NCI-H1105 treated with DMSO at 0.1 percent for 48 hours (cell line): ENCODE data around the gene UBE2G2.
A peak's percentile ranks its signal among the peaks of the same experiment; 100 is the strongest.

Experiments
- DNase-seq: peaks from one replicate; lab custom pipeline; 2025; lab: John Stamatoyannopoulos, UW

UBE2G2 gene

DNA sequence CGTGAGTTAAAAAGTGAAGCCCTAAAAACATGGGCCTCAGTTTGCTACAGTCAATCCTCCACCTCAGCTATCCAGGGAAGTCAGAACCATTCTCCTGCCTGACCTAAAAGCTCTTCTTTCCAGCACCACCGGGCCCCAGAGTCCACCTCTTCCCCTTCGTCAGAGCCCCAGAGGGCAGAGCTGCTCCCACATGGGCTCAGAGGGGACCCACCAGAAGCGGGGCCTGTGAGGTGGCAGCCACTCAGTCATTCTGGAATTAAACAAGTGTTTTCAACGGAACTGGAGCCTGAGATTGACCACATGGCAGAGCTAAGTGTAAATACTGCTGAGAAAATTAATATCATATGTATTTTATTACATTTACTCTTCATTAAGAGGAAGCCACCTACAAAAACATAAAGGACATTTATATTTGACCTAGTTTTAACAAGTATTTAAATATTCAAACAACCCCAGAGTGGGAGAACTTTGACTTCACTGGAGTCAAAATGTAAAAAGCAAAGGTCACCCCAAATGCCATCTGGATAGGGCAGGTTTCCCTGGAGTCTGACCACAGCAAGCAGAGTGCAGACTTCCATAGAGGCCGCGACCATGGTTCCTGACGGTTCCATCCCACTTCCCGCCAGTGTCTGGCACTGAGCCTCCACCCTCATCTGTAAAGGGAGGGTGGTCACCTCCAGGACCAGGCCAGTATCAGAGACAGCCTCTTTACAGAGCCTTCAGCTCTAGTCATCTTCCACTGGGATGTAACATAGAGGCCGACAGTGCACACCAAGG, 14.4 kb upstream of the UBE2G2 start:
- no peak for DNase-seq

- DNase-seq, result no peak
Observed at GRCh38 chr21:44815225-44815624, 13.6 kb upstream of the UBE2G2 start.

GRCh38 chr21:44814498-44815023, 12.9 kb upstream of the UBE2G2 start:
- no peak for DNase-seq

DNA sequence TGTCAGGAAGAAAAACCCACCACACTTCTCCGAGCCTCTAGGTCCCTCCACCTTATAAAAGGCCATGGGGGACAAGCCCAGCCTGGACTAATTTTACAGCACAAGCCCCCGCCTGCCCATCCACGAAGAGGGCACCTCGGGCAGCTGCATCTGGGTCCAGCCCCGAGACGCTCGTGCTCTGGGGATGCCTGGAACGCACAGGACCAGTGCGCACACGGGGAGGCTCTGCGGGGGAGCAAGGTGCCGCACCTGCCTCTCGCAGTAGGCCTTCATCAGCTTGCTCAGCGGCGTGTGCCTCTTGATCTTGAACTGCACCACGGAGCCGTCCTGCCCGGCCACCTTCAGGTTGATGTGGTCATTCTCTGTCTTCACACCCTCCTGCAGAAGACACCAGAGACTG, 12.1 kb upstream of the UBE2G2 start:
- DNase-seq, result no peak

DNA sequence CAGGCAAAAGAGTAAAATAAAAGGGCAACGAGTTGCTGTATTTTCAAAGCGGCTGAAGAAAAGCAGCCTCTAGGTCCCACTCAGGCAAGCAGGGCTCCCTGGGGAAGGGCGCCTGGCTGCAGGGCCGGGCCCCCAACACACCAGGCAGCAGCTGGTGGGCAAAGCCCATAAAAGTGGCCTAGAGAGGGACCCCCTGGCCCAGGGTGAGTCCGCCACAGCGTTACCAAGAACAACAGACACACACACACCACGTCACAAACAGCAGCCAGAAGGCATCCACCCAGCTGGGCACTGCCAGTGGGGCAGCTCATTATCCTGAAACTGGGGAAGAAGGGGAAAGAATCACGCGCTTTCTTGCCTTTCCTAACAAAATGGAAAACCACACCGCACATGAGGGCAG, 11.5 kb upstream of the UBE2G2 start:
- no peak for DNase-seq

DNA sequence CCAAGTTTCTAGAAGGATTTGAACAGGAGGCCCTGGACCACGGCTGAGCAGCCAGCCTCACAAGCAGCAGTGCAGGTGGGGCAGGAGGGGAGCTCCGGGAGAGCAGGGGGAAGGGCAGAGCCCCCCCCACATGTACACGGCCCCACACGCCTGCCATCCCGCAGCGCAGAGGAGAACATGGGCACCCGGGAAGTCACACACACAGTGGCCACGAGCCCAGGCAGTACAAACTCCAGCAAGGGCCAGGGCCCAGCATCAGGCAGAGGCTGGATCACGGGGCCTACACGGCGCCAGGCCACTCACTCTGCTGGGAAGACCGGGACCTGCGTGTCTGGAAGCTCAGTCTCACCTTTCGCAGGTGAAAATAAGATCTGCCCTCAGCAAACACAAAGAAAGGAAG, 11.0 kb upstream of the UBE2G2 start:
- DNase-seq, result no peak

DNA sequence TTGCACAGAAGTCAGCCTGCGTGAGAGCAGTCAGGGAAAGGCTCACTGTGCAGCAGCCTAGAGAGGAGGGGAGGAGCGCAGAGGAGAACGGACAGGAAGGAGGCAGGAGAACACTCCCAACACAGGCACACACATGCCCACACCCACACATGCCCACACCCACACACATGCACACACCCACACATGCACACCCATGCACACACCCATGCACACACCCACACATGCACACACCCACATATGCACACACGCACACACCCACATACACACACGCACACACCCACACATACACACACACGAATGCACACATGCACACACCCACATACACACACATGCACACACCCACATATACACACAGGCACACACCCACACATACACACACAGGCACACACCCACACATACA, 9.2 kb upstream of the UBE2G2 start:
- no peak for DNase-seq

DNA sequence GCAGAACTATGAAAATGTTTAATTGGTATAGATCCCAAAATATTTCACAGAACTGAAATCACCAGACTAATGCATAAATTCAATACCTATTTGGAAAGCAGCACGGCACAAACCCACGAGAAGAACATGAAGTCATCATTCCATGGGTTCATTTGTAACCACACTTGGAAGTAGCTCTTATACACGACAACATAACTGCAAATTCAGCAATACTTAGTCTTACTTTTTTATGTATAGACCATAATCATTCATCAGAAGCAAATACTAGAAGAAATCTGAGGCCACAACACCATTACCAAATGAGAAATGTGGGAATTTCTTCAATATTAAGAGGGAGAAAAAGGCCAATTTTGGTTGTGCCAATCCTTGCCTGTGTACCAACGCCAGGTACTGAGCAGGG, 4.2 kb upstream of the UBE2G2 start:
- no peak for DNase-seq

DNA sequence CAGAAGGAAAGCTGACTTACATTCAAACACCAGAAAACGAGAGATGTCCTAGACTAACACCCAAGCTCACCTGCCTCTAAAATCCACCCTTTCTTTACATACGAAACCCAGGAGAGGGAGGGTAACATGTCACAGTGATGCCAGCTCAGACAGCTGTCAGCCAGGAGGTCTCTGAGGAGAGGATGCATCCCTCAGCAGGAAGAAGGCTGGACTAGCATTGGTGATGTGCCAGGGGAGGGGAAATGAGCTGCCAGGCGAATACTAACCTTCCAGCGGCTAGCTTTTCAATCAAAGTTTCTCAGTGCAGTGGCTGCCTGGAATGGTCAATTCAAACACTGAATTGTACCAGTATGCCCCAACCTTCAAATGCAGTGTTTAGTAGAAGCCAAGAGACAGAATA, 3.6 kb upstream of the UBE2G2 start:
- DNase-seq, result no peak

DNA sequence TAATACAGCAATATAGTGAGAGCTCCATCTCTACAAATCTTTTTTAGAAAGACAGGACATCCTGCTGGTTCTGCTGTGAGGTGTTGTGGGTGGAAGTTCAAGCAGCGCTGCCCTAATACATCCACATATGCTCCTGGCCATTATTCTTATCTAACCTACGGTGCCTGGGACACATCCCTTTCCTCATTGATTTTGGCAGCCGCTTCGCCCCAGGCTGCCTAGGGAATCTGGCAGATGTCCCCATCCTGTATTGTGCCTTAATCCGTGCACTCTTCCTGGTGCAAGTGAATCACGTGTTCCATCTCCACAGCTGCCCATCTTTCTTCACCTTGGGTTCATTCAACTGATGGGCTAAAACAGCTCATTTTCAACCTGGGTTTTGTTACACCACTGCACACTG, 3.1 kb upstream of the UBE2G2 start:
- DNase-seq, result no peak

GRCh38 chr21:44803651-44804050, 2.0 kb upstream of the UBE2G2 start:
- no peak for DNase-seq

- DNase-seq, result no peak
Observed at GRCh38 chr21:44802396-44803153, 955 bp upstream of the UBE2G2 start.

- DNase-seq, result peak; percentile 45
Observed at GRCh38 chr21:44800971-44801467, 601 bp downstream of the UBE2G2 start.

- DNase-seq, result no peak
Observed at GRCh38 chr21:44800103-44800502, 1.5 kb downstream of the UBE2G2 start.

DNA sequence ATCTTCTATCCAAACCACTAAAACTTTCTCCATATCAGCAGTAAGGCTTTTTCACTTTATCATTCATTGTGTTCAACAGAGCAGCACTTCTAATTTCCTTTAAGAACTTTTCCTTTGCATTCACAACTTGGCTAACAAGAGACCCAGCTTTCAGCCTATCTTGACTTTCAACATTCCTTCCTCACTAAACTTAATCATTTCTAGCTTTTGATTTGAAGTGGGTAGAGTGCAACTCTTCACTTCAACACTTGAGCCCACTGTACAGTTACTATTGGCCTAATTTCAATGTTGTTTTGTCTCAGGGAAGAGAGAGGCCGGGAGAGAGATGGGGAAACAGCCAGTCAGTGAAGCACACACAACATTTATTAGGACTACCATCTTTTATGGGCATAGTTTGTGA, 2.0 kb downstream of the UBE2G2 start:
- no peak for DNase-seq

DNA sequence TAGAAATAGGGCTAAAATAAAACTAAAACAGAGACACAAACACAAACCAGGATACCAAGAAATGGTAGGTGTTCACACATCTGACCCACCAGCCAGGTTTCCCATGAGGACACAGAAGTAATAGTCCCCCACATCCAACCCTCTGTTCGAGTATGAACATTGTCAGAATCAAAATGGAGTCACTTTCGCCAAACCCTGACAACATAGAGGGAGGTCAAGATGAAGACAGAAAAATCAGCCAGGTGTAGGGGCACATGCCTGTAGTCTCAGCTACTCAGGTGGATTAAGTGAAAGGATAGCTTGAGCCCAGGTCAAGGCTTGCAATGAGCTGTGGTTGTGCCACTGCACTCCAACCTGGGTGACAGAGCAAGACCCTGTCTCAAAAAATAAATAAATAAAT, 3.8 kb downstream of the UBE2G2 start:
- DNase-seq, result no peak

DNA sequence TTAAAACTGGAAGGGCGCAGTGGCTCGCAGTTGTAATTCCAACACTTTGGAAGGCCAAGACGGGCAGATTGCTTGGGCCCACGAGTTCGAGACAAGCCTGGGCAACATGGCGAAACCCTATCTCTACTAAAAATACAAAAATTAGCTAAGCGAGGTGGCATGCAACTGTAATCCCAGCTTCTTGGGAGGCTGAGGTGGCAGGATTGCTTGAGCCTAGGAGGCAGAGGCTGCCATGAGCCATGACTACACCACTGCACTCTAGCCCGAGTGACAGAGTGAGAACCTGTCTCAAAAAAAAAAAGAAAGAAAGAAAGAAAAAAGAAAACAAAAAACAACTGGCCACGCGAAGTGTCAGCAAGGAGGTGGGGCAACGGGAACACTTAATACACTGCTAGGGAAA, 6.3 kb downstream of the UBE2G2 start:
- DNase-seq, result no peak

DNA sequence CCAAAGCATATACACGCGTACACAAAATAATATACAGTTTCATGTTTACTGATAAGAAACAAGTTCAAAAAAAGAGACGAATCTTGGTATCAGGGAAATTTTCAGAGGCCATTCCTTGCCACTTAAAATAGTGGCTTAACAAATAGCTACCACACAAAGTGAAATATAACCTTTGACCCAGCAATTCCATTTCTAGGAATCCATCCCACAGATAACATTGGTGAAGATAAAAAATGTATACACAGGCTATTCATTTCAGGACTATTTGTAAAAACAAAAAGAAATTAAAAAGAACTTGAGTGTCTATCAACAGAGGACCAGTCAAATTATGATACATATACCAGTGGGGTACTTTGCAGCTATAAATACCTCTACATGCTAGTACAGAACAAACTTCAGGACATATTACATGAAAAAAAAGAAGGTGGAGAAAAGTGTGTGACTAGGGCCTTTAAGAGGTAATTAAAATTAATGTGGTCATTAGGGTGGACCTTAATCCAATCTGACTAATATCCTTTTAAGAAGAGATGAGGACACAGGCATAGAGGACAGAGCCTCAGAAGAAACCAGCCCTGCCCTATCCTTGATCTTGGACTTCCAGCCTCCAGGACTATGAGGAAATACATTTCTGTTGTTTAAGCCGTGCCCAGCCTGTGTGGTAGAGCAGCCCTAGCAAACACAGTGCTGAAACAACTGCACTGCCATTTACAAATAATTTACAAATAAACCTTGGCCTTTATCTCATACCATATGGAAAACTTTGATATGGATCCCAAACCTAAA, 7.8 kb downstream of the UBE2G2 start:
- no peak for DNase-seq

GRCh38 chr21:44792702-44793591, 8.7 kb downstream of the UBE2G2 start:
- DNase-seq, result peak; percentile 52

DNA sequence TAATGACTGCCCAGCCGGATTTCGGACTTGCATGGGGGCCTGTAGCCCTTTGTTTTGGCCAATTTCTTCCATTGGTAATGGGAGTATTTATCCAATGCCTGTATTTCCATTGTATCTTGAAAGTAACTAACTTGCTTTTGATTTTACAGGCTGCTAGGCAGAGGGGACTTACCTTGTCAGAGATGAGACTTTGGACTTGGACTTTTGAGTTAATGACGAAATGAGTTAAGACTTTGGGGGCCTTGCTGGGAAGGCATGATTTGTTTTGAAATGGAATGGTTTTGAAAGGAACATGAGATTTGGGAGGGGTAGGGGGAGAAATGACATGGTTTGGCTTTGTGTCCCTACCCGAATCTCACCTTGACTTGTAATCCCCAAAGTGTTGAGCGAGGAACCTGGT, 9.6 kb downstream of the UBE2G2 start:
- DNase-seq, result no peak

DNA sequence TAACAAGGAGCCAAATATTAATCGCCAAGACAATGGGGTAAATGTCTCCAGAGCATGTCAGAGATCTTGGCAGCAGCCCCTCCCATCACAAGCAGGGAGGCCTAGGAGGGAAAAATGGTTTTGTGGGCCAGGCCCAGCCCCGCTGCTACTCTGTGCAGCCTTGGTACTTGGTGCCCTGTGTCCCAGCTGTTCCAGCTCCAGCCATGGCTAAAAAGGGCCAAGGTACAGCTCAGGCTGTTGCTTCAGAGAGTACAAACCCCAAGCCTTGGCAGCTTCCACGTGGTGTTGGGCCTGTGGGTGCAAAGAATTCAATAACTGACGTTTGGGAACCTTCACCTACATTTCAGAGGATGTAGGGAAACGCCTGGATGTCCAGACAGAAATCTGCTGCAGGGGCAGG, 10.4 kb downstream of the UBE2G2 start:
- no peak for DNase-seq
